H9 (cell line): Measurements from ENCODE around the gene LMX1B. TPM values are rescaled to one million over a fixed set of nuclear protein-coding genes. Genes with fewer than 3 reads are reported as not detected.
"Not testable (repeated sequence)": the region's sequence is repeated elsewhere in the genome, so short reads cannot be mapped to it uniquely, and the experiment has no call there.

Source experiments
- DNase-seq: peaks from one replicate; pipeline ENCODE4 v3.0.0-alpha.2; 2017
- H2AFZ ChIP-seq: one replicate; pipeline ENCODE4 v1.6.1; 2013; ENCODE audit warnings: mild to moderate bottlenecking, low read length, control low read depth, moderate library complexity
- H2AK5ac ChIP-seq: 2 replicates; pipeline ENCODE4 v1.6.1; 2013; ENCODE audit warnings: low read length, control low read depth, mixed read lengths; ENCODE audit not compliant: insufficient read length
- H2BK120ac ChIP-seq: one replicate; pipeline ENCODE4 v1.6.1; 2013; ENCODE audit warnings: low read depth, mild to moderate bottlenecking, low read length, control low read depth, inconsistent platforms; ENCODE audit not compliant: poor library complexity, severe bottlenecking
- H2BK12ac ChIP-seq: 2 replicates; pipeline ENCODE4 v1.6.1; 2013; ENCODE audit warnings: low read length, control low read depth, mixed read lengths, low read depth; ENCODE audit not compliant: insufficient read length
- H2BK15ac ChIP-seq: 2 replicates; pipeline ENCODE4 v1.6.1; 2013; ENCODE audit warnings: low read depth, low read length, control low read depth
- H2BK20ac ChIP-seq: one replicate; pipeline ENCODE4 v1.6.1; 2013; ENCODE audit warnings: low read depth, mild to moderate bottlenecking, low read length, control low read depth, inconsistent platforms; ENCODE audit not compliant: poor library complexity, severe bottlenecking
- H2BK5ac ChIP-seq: 2 replicates; pipeline ENCODE4 v1.6.1; 2013; ENCODE audit warnings: low read length, control low read depth, mixed read lengths; ENCODE audit not compliant: insufficient read length
- H3K14ac ChIP-seq: 2 replicates; pipeline ENCODE4 v1.6.1; 2013; ENCODE audit warnings: low read length, control low read depth; ENCODE audit not compliant: insufficient read depth
- H3K18ac ChIP-seq: 2 replicates; pipeline ENCODE4 v1.6.1; 2013; ENCODE audit warnings: low read depth, mild to moderate bottlenecking, mixed read lengths, low read length, control low read depth; ENCODE audit not compliant: insufficient read length
- H3K23ac ChIP-seq: 2 replicates; pipeline ENCODE4 v1.6.1; 2013; ENCODE audit warnings: low read length, control low read depth, mixed read lengths, low read depth; ENCODE audit not compliant: insufficient read length
- H3K23me2 ChIP-seq: 2 replicates; pipeline ENCODE4 v1.6.1; 2013; ENCODE audit warnings: low read depth, mild to moderate bottlenecking, mixed read lengths, low read length, control low read depth; ENCODE audit not compliant: insufficient read length, poor library complexity, severe bottlenecking
- H3K27ac ChIP-seq: 2 replicates; pipeline ENCODE4 v1.5.1; 2013; ENCODE audit warnings: low read length, control low read depth, mixed read lengths, low read depth; ENCODE audit not compliant: insufficient read length
- H3K27me3 ChIP-seq: 2 replicates; pipeline ENCODE4 v1.6.1; 2013; ENCODE audit warnings: low read length, control low read depth, inconsistent platforms; ENCODE audit not compliant: insufficient read depth
- H3K4ac ChIP-seq: 2 replicates; pipeline ENCODE4 v1.6.1; 2013; ENCODE audit warnings: low read depth, mild to moderate bottlenecking, control low read depth, inconsistent platforms, low read length, moderate library complexity
- H3K4me1 ChIP-seq: 2 replicates; pipeline ENCODE4 v1.6.1; 2013; ENCODE audit warnings: low read length, control low read depth, inconsistent platforms; ENCODE audit not compliant: insufficient read depth
- H3K4me2 ChIP-seq: 2 replicates; pipeline ENCODE4 v1.6.1; 2013; ENCODE audit warnings: low read length, control low read depth, mixed read lengths; ENCODE audit not compliant: insufficient read length, insufficient read depth
- H3K56ac ChIP-seq: 2 replicates; pipeline ENCODE4 v1.6.1; 2013; ENCODE audit warnings: low read depth, mild to moderate bottlenecking, mixed read lengths, low read length, control low read depth; ENCODE audit not compliant: insufficient read length
- H3K79me1 ChIP-seq: 2 replicates; pipeline ENCODE4 v1.6.1; 2013; ENCODE audit warnings: low read depth, mild to moderate bottlenecking, moderate library complexity, low read length, control low read depth, inconsistent platforms; ENCODE audit not compliant: insufficient read depth, poor library complexity, severe bottlenecking
- H3K79me2 ChIP-seq: 2 replicates; pipeline ENCODE4 v1.6.1; 2013; ENCODE audit warnings: low read length, control low read depth, inconsistent platforms; ENCODE audit not compliant: insufficient read depth
- H3K9ac ChIP-seq: 2 replicates; pipeline ENCODE4 v1.6.1; 2013; ENCODE audit warnings: low read length, control low read depth, mixed read lengths; ENCODE audit not compliant: insufficient read length; ENCODE audit errors: extremely low read depth
- H3K9me3 ChIP-seq: one replicate; pipeline ENCODE4 v1.6.1; 2013; ENCODE audit warnings: low read depth, low read length, inconsistent platforms; ENCODE audit not compliant: control insufficient read depth
- H3T11ph ChIP-seq: one replicate; pipeline ENCODE4 v1.6.1; 2013; ENCODE audit warnings: mild to moderate bottlenecking, low read length, control low read depth, inconsistent platforms
- H4K20me1 ChIP-seq: one replicate; pipeline ENCODE4 v1.6.1; 2013; ENCODE audit not compliant: control insufficient read depth, insufficient read length, insufficient read depth
- H4K5ac ChIP-seq: 2 replicates; pipeline ENCODE4 v1.6.1; 2013; ENCODE audit warnings: low read depth, mild to moderate bottlenecking, mixed read lengths, low read length, control low read depth; ENCODE audit not compliant: insufficient read length
- H4K8ac ChIP-seq: replicated peaks from 2 replicates; pipeline ENCODE4 v1.6.1; 2013; ENCODE audit warnings: low read length, control low read depth, mixed read lengths, low read depth; ENCODE audit not compliant: insufficient read length
- H4K91ac ChIP-seq: 2 replicates; pipeline ENCODE4 v1.6.1; 2013; ENCODE audit warnings: low read depth, mild to moderate bottlenecking, moderate library complexity, mixed read lengths, low read length, control low read depth; ENCODE audit not compliant: insufficient read length
- H3K27ac Mint-ChIP-seq, 3 experiments: 2 replicates in 2 of 3; 3 replicates in 1 of 3; pipeline ENCODE4 v1.8.0; 2020 to 2021; ENCODE audit warnings: mixed read lengths in 3 of 3, mild to moderate bottlenecking in 1 of 3, moderate library complexity in 1 of 3
- H3K27me3 Mint-ChIP-seq: 2 replicates; pipeline ENCODE4 v1.8.0; 2021; ENCODE audit warnings: low read depth, mild to moderate bottlenecking, moderate library complexity, mixed read lengths
- H3K36me3 Mint-ChIP-seq, 3 experiments: 2 replicates in 2 of 3; 3 replicates in 1 of 3; pipeline ENCODE4 v1.8.0; 2020 to 2021; ENCODE audit warnings: low read depth in 3 of 3, mixed read lengths in 3 of 3; ENCODE audit not compliant: insufficient read depth in 1 of 3
- H3K4me1 Mint-ChIP-seq, 2 experiments: 2 replicates each; pipeline ENCODE4 v1.8.0; 2020; ENCODE audit warnings: mixed read lengths in 2 of 2
- H3K4me3 Mint-ChIP-seq, 2 experiments: 2 replicates in 1 of 2; 3 replicates in 1 of 2; pipeline ENCODE4 v1.8.0; 2020 to 2021; ENCODE audit warnings: mild to moderate bottlenecking in 2 of 2, mixed read lengths in 2 of 2, moderate library complexity in 1 of 2
- H3K9me3 Mint-ChIP-seq, 2 experiments: 2 replicates in 1 of 2; 3 replicates in 1 of 2; pipeline ENCODE4 v1.8.0; 2020; ENCODE audit warnings: mild to moderate bottlenecking in 2 of 2, mixed read lengths in 2 of 2, moderate library complexity in 1 of 2
- WGBS: extraction: QIAGEN DNeasy Blood & Tissue Kit; methylation state at CpG from one replicate; pipeline ENCODE4 v1.1.7; 2013; ENCODE audit warnings: missing lambda C conversion rate, low lambda C conversion rate, mixed read lengths; ENCODE audit not compliant: insufficient read length; ENCODE audit errors: extremely low coverage; 5-methylcytosine and 5-hydroxymethylcytosine counted together
- total RNA-seq: library from RNA; stranded (reverse); gene quantifications from 2 replicates; pipeline ENCODE4 v1.2.1, GENCODE V29; 2021
- TF ChIP-seq, protein P1 (sequence below): fragments of 200-600 bp; sonication (generic); conservative IDR thresholded peaks from 3 replicates; pipeline ENCODE4 v1.8.0; 2021; ENCODE audit warnings: antibody characterized with exemption, mild to moderate bottlenecking

LMX1B gene
- total RNA-seq, 1 experiment from 2014 or later, result 0.85 TPM

DNA sequence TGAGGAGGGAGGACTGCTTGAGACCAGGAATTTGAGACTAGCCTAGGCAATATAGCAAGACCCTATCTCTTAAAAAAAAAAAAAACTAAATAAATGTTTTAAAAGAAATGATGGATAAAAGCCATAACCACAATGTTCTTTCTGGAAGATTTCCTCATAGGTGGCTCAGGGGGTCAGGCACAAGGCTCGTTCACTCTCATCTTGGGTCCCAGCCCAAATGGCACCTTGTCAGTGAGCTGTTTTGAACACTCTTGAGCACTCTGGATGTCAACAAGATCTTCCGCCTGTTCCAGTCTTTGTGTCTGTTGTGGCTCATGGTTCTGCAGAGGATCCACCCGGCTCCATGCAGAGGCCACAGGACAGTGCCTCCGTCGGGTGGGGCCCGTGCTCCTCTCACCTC is 35.7 kb upstream of the LMX1B start:
- Mint-ChIP-seq H3K9me3 (no peaks in the 10 kb centered on the region), H3K27ac (no peak overlapping the region), H3K4me1 (peaks cover 7 to 12% of the 10 kb centered on the region in 2 experiments), H3K4me3 (no peak overlapping the region), H3K27me3 (peaks cover 21% of the 10 kb centered on the region), H3K36me3 (no peaks in the 10 kb centered on the region)
- TF ChIP-seq, protein P1, sequence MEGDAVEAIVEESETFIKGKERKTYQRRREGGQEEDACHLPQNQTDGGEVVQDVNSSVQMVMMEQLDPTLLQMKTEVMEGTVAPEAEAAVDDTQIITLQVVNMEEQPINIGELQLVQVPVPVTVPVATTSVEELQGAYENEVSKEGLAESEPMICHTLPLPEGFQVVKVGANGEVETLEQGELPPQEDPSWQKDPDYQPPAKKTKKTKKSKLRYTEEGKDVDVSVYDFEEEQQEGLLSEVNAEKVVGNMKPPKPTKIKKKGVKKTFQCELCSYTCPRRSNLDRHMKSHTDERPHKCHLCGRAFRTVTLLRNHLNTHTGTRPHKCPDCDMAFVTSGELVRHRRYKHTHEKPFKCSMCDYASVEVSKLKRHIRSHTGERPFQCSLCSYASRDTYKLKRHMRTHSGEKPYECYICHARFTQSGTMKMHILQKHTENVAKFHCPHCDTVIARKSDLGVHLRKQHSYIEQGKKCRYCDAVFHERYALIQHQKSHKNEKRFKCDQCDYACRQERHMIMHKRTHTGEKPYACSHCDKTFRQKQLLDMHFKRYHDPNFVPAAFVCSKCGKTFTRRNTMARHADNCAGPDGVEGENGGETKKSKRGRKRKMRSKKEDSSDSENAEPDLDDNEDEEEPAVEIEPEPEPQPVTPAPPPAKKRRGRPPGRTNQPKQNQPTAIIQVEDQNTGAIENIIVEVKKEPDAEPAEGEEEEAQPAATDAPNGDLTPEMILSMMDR, result no peak
- no peak overlapping the region for H4K91ac ChIP-seq
- no peak overlapping the region for H4K8ac ChIP-seq
- H3K4me2 ChIP-seq, result no peak overlapping the region
- no peak overlapping the region for H2BK20ac ChIP-seq
- no peak overlapping the region for H3K56ac ChIP-seq
- no peaks in the 10 kb centered on the region for H3K79me2 ChIP-seq
- H4K5ac ChIP-seq, result no peak overlapping the region
- no peak overlapping the region for H3T11ph ChIP-seq
- no peak overlapping the region for H3K27ac ChIP-seq
- H3K4ac ChIP-seq, result no peak overlapping the region
- H2AFZ ChIP-seq, result no peak overlapping the region
- H3K23ac ChIP-seq, result no peak overlapping the region
- H3K14ac ChIP-seq, result no peak overlapping the region
- H3K9me3 ChIP-seq, result no peaks in the 10 kb centered on the region
- H2BK12ac ChIP-seq, result no peak overlapping the region
- WGBS, result no CpG with 5 or more reads among the region's 6 CpGs
- no peaks in the 10 kb centered on the region for H3K79me1 ChIP-seq
- H3K9ac ChIP-seq, result no peak overlapping the region
- H3K23me2 ChIP-seq, result no peaks in the 10 kb centered on the region
- no peak for DNase-seq
- H2BK5ac ChIP-seq, result no peak overlapping the region
- no peak overlapping the region for H3K18ac ChIP-seq
- H2BK15ac ChIP-seq, result no peak overlapping the region
- no peaks in the 10 kb centered on the region; the same call in 1 of the 2 replicates for H3K4me1 ChIP-seq
- H3K27me3 ChIP-seq, result no peaks in the 10 kb centered on the region
- H2AK5ac ChIP-seq, result no peak overlapping the region
- H2BK120ac ChIP-seq, result no peak overlapping the region
- no peaks in the 10 kb centered on the region for H4K20me1 ChIP-seq

DNA sequence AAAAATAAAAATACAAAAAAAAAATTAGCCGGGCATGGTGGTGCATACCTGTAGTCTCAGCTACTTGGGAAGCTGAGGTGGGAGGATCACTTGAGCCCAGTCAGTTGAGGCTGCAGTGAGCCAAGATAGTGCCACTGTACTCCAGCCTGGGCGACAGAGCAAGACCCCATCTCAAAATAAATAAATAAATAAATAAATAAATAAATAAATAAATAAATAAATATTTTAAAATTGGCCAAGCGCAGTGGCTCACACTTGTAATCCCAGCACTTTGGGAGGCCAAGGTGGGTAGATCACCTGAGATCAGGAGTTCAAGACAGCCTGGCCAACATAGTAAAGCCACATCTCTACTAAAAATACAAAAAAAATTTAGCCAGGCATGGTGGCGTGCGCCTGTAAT is 33.4 kb upstream of the LMX1B start:
- WGBS, result no CpG with 5 or more reads among the region's 5 CpGs
- peaks cover 17% of the 10 kb centered on the region for H3K27me3 Mint-ChIP-seq
- not testable (repeated sequence) for H3K4ac ChIP-seq, H3K9me3 Mint-ChIP-seq, H3K79me1 ChIP-seq, H3K36me3 Mint-ChIP-seq, H2BK15ac ChIP-seq, H3K27ac ChIP-seq, H3K27me3 ChIP-seq, H3K23me2 ChIP-seq, H4K5ac ChIP-seq, H2BK20ac ChIP-seq, H3K27ac Mint-ChIP-seq, H3K9ac ChIP-seq, H3K56ac ChIP-seq, H3K79me2 ChIP-seq, H4K8ac ChIP-seq, H3K4me1 ChIP-seq, H2BK120ac ChIP-seq, H2BK5ac ChIP-seq, H3K18ac ChIP-seq, DNase-seq, H3K23ac ChIP-seq, H4K20me1 ChIP-seq, H3K9me3 ChIP-seq, H2AK5ac ChIP-seq, H4K91ac ChIP-seq, H3K4me2 ChIP-seq, H2AFZ ChIP-seq, H2BK12ac ChIP-seq, H3T11ph ChIP-seq, H3K4me3 Mint-ChIP-seq, H3K14ac ChIP-seq
- peaks cover 13 to 18% of the 10 kb centered on the region in 2 experiments for H3K4me1 Mint-ChIP-seq
